ENCODE data around the gene AXIN2.
"Not testable (repeated sequence)": the region's sequence is repeated elsewhere in the genome, so short reads cannot be mapped to it uniquely, and the experiment has no call there.

The AXIN2 gene

GRCh38 chr17:65523853-65524664 lies 37.4 kb downstream of the AXIN2 start:
- no peak for DNase-seq (ENCODE audit: low read depth in 2 of 3, low spot score in 2 of 3)

- no peak for DNase-seq (ENCODE audit: low read depth in 2 of 3, low spot score in 2 of 3)
These were observed 38.0 kb downstream of the AXIN2 start for GRCh38 chr17:65523411-65523810.

GRCh38 chr17:65522751-65523404 lies 38.6 kb downstream of the AXIN2 start:
- DNase-seq (ENCODE audit: low read depth in 2 of 3, low spot score in 2 of 3) = no peak

- DNase-seq (ENCODE audit: low read depth in 2 of 3, low spot score in 2 of 3) = no peak
These were observed 42.0 kb downstream of the AXIN2 start for GRCh38 chr17:65519462-65519861.

- DNase-seq (ENCODE audit: low read depth in 2 of 3, low spot score in 2 of 3) = no peak
These were observed 43.2 kb downstream of the AXIN2 start for GRCh38 chr17:65518256-65518655.

GRCh38 chr17:65515959-65516948 lies 45.2 kb downstream of the AXIN2 start:
- no peak for DNase-seq (ENCODE audit: low read depth in 2 of 3, low spot score in 2 of 3)

GRCh38 chr17:65515512-65515911 lies 45.9 kb downstream of the AXIN2 start:
- no peak for DNase-seq (ENCODE audit: low read depth in 2 of 3, low spot score in 2 of 3)

GRCh38 chr17:65514541-65514940 lies 46.9 kb downstream of the AXIN2 start:
- DNase-seq (ENCODE audit: low read depth in 2 of 3, low spot score in 2 of 3) = no peak

GRCh38 chr17:65514082-65514481 lies 47.4 kb downstream of the AXIN2 start:
- DNase-seq (ENCODE audit: low read depth in 2 of 3, low spot score in 2 of 3) = no peak

- DNase-seq (ENCODE audit: low read depth in 2 of 3, low spot score in 2 of 3) = no peak
These were observed 50.1 kb downstream of the AXIN2 start for GRCh38 chr17:65511316-65511715.

GRCh38 chr17:65509032-65509431 lies 52.4 kb downstream of the AXIN2 start:
- DNase-seq (ENCODE audit: low read depth in 2 of 3, low spot score in 2 of 3) = no peak

- not testable (repeated sequence) for DNase-seq (ENCODE audit: low read depth in 2 of 3, low spot score in 2 of 3)
These were observed 56.8 kb downstream of the AXIN2 start for GRCh38 chr17:65504673-65505072.

- DNase-seq (ENCODE audit: low read depth in 2 of 3, low spot score in 2 of 3) = no peak
These were observed 57.3 kb downstream of the AXIN2 start for GRCh38 chr17:65504141-65504540.

GRCh38 chr17:65503557-65503956 lies 57.9 kb downstream of the AXIN2 start:
- no peak for DNase-seq (ENCODE audit: low read depth in 2 of 3, low spot score in 2 of 3)

GRCh38 chr17:65498816-65499215 lies 62.6 kb downstream of the AXIN2 start:
- no peak for DNase-seq (ENCODE audit: low read depth in 2 of 3, low spot score in 2 of 3)

GRCh38 chr17:65496801-65497200 lies 64.6 kb downstream of the AXIN2 start:
- no peak for DNase-seq (ENCODE audit: low read depth in 2 of 3, low spot score in 2 of 3)

GRCh38 chr17:65495122-65496055 lies 66.1 kb downstream of the AXIN2 start:
- no peak for DNase-seq (ENCODE audit: low read depth in 2 of 3, low spot score in 2 of 3)

GRCh38 chr17:65489413-65490155 lies 71.9 kb downstream of the AXIN2 start:
- DNase-seq (ENCODE audit: low read depth in 2 of 3, low spot score in 2 of 3) = no peak

GRCh38 chr17:65488665-65489064 lies 72.8 kb downstream of the AXIN2 start:
- no peak for DNase-seq (ENCODE audit: low read depth in 2 of 3, low spot score in 2 of 3)

GRCh38 chr17:65487990-65488389 lies 73.5 kb downstream of the AXIN2 start:
- DNase-seq (ENCODE audit: low read depth in 2 of 3, low spot score in 2 of 3) = no peak
